Small intestine (tissue), 7 donors: ENCODE results near the gene SMOC1. TPM values are rescaled to one million over a fixed set of nuclear protein-coding genes. Genes with fewer than 3 reads are reported as not detected.
A peak's percentile ranks its signal among the peaks of the same experiment; 100 is the strongest.

ENCODE experiments used
- DNase-seq, 2 donors: peaks; one replicate each; pipeline versions ENCODE4 v3.0.0 to v3.0.0-alpha.2; 2013
- FAIRE-seq: peaks from 2 replicates; lab custom pipeline; 2012; peaks lifted over from hg19 to GRCh38; lab: Jason Lieb, UNC
- H3K27ac ChIP-seq, 3 donors: one replicate each; pipeline ENCODE4 v1.5.1; 2013; ENCODE audit warnings: low read length in 2 of 3, mild to moderate bottlenecking in 2 of 3, control low read depth in 1 of 3, inconsistent platforms in 1 of 3, low read depth in 1 of 3, moderate library complexity in 1 of 3
- H3K27me3 ChIP-seq, 3 donors: one replicate each; pipeline ENCODE4 v1.6.1; 2013; ENCODE audit warnings: low read length in 3 of 3, inconsistent platforms in 1 of 3; ENCODE audit not compliant: control insufficient read depth in 3 of 3, insufficient read depth in 3 of 3
- H3K36me3 ChIP-seq, 3 donors: one replicate each; pipeline ENCODE4 v1.6.1; 2013; ENCODE audit warnings: low read length in 3 of 3, inconsistent platforms in 1 of 3, low read depth in 1 of 3, mild to moderate bottlenecking in 1 of 3, moderate library complexity in 1 of 3; ENCODE audit not compliant: control insufficient read depth in 3 of 3, insufficient read depth in 2 of 3
- H3K4me1 ChIP-seq, 3 donors: one replicate each; pipeline ENCODE4 v1.6.1; 2013; ENCODE audit warnings: low read length in 2 of 3, inconsistent platforms in 1 of 3, low read depth in 1 of 3, mild to moderate bottlenecking in 1 of 3, moderate library complexity in 1 of 3; ENCODE audit not compliant: control insufficient read depth in 3 of 3, insufficient read depth in 2 of 3
- H3K4me3 ChIP-seq, 3 donors: one replicate each; pipeline ENCODE4 v1.5.1; 2013; ENCODE audit warnings: low read length in 3 of 3, control low read depth in 1 of 3, inconsistent platforms in 1 of 3, low read depth in 1 of 3, mild to moderate bottlenecking in 1 of 3, moderate library complexity in 1 of 3
- H3K9me3 ChIP-seq, 2 donors: one replicate each; pipeline ENCODE4 v1.6.1; 2013; ENCODE audit warnings: low read depth in 1 of 2, low read length in 1 of 2; ENCODE audit not compliant: control insufficient read depth in 2 of 2, insufficient read depth in 1 of 2
- WGBS, 3 donors: extraction: QIAGEN DNeasy Blood & Tissue Kit; methylation state at CpG; one replicate each; pipeline ENCODE4 v1.1.7; 2013; 5-methylcytosine and 5-hydroxymethylcytosine counted together
- polyA plus RNA-seq, 4 donors: library from polyadenylated mRNA; stranded (reverse) in 3 of 4; unstranded in 1 of 4; fragments of 200-250 nt in 3 of 4; fragments of 120-200 nt in 1 of 4; gene quantifications; one replicate each; pipeline versions ENCODE4 v1.2.1 to v1.2.3, GENCODE V29; 2013
- donor health status: healthy with polysubstance abuse.
- donor health status: control.
- donor health status: control.
- donor health status: Bipolar disorder and iron deficiency.
- donor health status: healthy.

The SMOC1 gene
- polyA plus RNA-seq, 4 donors = 0.94 to 3.5 (median 1.9) TPM; not detected in 1

DNA sequence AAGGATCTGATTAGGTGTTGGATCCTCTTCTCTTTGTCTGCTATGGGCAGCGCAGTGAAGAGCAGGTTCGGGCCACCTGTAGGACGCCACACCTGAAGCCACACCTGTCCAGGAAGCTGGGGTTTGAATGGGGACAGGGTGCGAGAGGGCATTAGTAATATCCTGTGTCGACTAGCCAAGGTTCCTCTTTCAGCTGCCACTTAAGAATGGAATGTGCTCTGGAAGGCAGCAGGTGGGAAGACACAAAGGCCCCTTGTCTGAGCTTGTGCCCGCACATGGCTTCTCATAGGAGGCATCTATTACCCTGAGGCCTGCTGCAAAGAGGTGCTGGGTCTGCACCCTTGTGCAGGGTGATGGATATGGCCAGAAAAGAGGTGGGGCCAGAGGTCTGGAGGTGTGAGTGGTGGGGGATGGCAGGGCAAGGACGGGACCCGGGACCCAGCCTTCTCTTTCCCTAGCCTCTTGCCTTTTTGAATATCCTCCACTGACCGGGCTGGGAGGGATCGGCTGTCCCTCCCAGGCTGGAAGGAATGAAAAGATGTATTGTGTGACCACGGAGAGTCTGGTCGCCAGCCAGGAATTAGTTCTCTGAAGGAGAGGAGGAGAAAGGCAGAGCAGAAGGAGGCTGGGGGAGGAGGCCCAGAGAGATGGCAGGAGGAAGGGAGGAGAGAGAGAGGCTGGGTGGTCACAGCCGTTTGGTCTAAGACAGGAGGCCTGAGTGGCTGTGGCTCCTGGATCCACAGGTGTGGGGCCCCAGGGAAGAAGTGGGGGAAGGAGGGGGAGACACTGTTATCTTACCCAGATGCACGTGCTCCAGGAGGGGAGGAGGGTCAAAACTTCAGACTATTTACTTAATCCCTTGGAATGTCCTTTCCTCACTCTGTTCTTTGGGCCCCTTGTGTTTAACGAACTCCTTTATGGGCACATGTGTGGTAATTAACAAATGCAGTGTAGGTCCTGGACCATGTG lies 101.5 kb downstream of the SMOC1 start:
- WGBS, 3 donors = 11 to 54% (median 28%) methylated on average over 15 of the region's 15 CpGs
- H3K27me3 ChIP-seq = peaks cover 0 to 5% (median 4%) of the 10 kb centered on the region in 3 donors
- H3K4me1 ChIP-seq = peaks cover 0 to 19% (median 0%) of the 10 kb centered on the region in 3 donors
- no peaks in the 10 kb centered on the region for H3K36me3 ChIP-seq
- no peak overlapping the region for H3K4me3 ChIP-seq
- H3K9me3 ChIP-seq = no peaks in the 10 kb centered on the region
- FAIRE-seq (no peak), DNase-seq (peak; percentile 53)
- peak overlapping the region in 1 of 3 donors; percentile 7 for H3K27ac ChIP-seq

DNA sequence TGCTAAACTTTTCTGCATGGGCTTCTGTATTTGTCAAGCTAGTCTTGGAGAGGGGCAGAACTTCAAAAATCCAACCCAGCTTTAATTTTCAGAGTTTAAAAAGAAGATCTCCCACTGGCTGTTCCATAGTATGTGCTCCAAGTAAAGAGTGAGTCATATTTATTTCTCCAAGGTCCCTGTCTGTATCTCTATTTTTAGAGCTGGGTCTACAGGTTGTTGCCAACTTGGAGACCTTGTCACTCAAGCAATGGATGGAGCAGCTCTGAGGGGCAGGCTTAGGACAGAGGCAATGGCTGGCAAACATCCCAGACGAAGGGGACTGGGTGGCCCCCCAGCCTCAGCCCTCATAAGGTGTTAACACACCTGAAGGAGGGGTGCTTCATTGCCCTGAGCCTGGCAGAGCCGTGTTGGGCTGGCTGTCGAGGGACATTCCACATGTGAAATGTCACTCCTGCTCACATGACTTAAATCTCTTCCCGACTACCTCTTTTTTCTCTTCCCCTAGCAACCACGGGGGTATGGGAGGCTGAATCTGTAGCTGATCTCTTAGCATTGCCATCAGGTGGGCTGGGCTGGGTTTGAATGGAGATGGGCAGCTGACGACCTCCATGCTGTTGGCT lies 103.1 kb downstream of the SMOC1 start:
- 53 to 73% (median 68%) methylated on average over 6 of the region's 6 CpGs for WGBS, 3 donors
- FAIRE-seq = no peak
- peaks cover 0 to 5% (median 4%) of the 10 kb centered on the region in 3 donors for H3K27me3 ChIP-seq
- peaks cover 0 to 19% (median 0%) of the 10 kb centered on the region in 3 donors for H3K4me1 ChIP-seq
- H3K4me3 ChIP-seq = no peak overlapping the region
- H3K27ac ChIP-seq = no peak overlapping the region
- no peaks in the 10 kb centered on the region for H3K36me3 ChIP-seq
- DNase-seq = no peak
- no peaks in the 10 kb centered on the region for H3K9me3 ChIP-seq

DNA sequence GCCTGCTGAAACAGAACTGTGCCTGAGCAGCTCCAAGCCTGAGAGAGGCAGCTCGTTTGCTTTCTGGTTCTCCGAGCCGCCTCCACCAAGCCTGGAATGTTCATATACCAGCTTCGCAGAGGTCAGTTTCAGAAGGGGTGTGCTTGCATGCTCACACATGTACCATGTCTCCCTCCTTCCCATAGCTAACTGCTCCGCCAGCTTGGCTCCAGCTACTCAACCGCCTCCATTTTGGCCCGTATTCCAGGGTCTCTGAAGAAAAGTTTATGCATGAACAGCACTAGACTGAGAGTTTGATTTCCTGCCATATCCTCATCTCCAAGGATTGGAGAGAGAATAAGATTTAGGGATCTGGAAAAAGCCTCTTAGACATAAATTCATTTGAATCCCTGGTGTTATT lies 103.7 kb downstream of the SMOC1 start:
- H3K4me3 ChIP-seq = no peak overlapping the region
- no peak overlapping the region for H3K27ac ChIP-seq
- WGBS, 3 donors = 63 to 92% (median 83%) methylated on average over 7 of the region's 7 CpGs
- FAIRE-seq = no peak
- H3K27me3 ChIP-seq = peaks cover 0 to 5% (median 4%) of the 10 kb centered on the region in 3 donors
- H3K9me3 ChIP-seq = no peaks in the 10 kb centered on the region
- DNase-seq = no peak
- no peaks in the 10 kb centered on the region for H3K36me3 ChIP-seq
- peaks cover 0 to 19% (median 0%) of the 10 kb centered on the region in 3 donors for H3K4me1 ChIP-seq

DNA sequence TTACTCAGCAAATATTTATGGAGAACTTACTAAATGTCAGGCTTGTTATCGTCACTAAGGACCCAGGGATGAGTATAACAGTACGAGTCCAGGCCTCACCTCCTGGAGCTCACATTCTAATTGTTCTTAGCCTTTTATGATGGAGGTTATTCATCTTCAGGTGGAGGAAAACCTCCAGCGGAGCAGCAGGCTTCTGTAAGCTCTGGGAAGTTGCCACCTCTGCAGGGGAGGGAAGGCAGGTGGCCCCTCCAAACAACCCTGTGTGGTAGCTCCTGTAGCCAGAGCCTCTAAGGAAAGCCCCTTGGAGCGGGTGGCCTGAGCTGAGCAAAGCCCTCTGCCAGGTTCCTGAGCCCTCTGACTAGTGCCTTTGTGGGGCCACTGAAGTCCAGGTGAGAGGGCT lies 104.1 kb downstream of the SMOC1 start:
- no peak for FAIRE-seq
- H3K9me3 ChIP-seq = no peaks in the 10 kb centered on the region
- no peak for DNase-seq
- WGBS, 3 donors = 79 to 84% (median 80%) methylated on average over 4 of the region's 4 CpGs
- H3K27ac ChIP-seq = no peak overlapping the region
- no peaks in the 10 kb centered on the region for H3K36me3 ChIP-seq
- H3K27me3 ChIP-seq = peaks cover 0 to 5% (median 4%) of the 10 kb centered on the region in 3 donors
- H3K4me3 ChIP-seq = no peak overlapping the region
- H3K4me1 ChIP-seq = peaks cover 0 to 19% (median 0%) of the 10 kb centered on the region in 3 donors

DNA sequence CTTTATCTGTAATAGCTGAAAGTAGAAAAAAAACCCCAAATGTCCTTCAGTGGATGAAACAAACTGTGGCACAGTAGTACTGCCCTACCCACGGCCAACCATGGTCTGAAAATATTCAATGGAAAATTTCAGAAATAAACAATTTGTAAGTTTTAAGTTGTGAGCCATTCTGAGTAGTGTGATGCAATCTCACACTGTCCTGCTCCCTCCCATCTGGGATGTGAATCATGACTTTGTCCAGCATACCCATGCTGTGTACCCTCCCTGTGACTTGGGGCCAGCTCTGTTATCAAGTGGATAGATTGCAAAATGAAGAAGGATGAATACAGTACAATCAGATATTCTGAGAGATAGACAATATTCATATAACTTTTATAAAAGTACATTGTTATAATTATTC lies 106.2 kb downstream of the SMOC1 start:
- no peak overlapping the region for H3K27ac ChIP-seq
- no peak for FAIRE-seq
- WGBS, 3 donors = 58 to 73% (median 65%) methylated on average over 1 of the region's 1 CpG

DNA sequence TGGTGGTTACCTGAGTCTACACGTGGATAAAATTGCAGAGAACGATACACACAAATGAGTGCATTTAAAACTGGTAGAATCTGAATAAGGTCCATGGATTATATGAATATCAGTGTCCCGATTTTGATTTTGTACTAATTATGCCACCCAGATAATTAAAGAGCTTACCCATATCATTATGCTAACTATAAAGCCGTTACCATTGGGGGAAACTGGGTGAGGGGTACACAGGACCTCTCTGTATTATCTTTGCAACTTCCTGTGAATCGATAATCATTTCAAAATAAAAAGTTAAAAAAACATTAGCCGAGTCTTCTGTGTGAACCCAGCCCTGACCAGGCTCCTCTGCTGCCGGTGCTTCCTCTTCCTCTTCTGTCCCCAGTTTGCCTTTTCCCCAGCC lies 107.1 kb downstream of the SMOC1 start:
- 72 to 82% (median 81%) methylated on average over 7 of the region's 7 CpGs for WGBS, 3 donors
- H3K36me3 ChIP-seq = no peaks in the 10 kb centered on the region

More for the DNA sequence above, 106.2 kb downstream of the SMOC1 start:
- Histone ChIP-seq H3K36me3 (no peaks in the 10 kb centered on the region), H3K27me3 (peaks cover 0 to 5% (median 3%) of the 10 kb centered on the region in 3 donors), H3K4me1 (peaks cover 0 to 16% (median 0%) of the 10 kb centered on the region in 3 donors), H3K4me3 (no peak overlapping the region), H3K9me3 (no peaks in the 10 kb centered on the region)
- DNase-seq = no peak

GRCh38 chr14:69987406-69988121 lies 108.3 kb downstream of the SMOC1 start:
- no peak for FAIRE-seq
- no peaks in the 10 kb centered on the region for H3K36me3 ChIP-seq

More for the DNA sequence above, 107.1 kb downstream of the SMOC1 start:
- DNase-seq = no peak
- no peak overlapping the region for H3K27ac ChIP-seq
- H3K4me3 ChIP-seq = no peak overlapping the region
- peaks cover 0 to 10% (median 0%) of the 10 kb centered on the region in 3 donors for H3K4me1 ChIP-seq
- peaks cover 0 to 5% (median 0%) of the 10 kb centered on the region in 3 donors for H3K27me3 ChIP-seq
- FAIRE-seq = no peak
- no peaks in the 10 kb centered on the region for H3K9me3 ChIP-seq

DNA sequence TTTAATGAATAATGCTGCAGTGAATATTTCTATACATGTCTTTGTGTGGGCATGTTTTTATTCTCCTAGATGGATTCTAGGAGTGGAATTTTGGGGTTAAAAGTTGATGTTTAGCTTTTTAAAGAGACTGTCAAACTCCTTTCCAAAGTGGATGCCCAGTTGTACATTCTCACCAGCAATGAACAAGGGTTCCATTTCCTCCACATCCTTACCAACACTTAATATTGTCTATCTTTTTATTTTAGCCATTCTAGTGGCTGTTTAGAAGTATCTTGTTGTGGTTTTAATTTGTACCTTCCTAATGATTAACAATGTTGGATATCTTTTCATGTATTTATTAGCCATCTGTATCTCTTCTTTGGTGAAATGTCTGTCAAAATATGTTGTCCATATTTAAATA lies 109.8 kb downstream of the SMOC1 start:
- DNase-seq = no peak
- Histone ChIP-seq H3K36me3 (no peaks in the 10 kb centered on the region), H3K4me1 (peaks cover 0 to 11% (median 0%) of the 10 kb centered on the region in 3 donors), H3K27me3 (peaks cover 0 to 5% (median 0%) of the 10 kb centered on the region in 3 donors), H3K9me3 (no peaks in the 10 kb centered on the region), H3K4me3 (no peak overlapping the region), H3K27ac (no peak overlapping the region)
- FAIRE-seq = no peak

More at GRCh38 chr14:69987406-69988121, 108.3 kb downstream of the SMOC1 start:
- 84 to 91% (median 88%) methylated on average over 13 of the region's 13 CpGs for WGBS, 3 donors
- Histone ChIP-seq H3K27ac (no peak overlapping the region), H3K9me3 (no peaks in the 10 kb centered on the region), H3K27me3 (peaks cover 0 to 1% (median 0%) of the 10 kb centered on the region in 3 donors), H3K4me1 (peaks cover 0 to 11% (median 0%) of the 10 kb centered on the region in 3 donors), H3K4me3 (no peak overlapping the region)
- no peak for DNase-seq
